Body of pancreas (tissue), 4 donors: Measurements from ENCODE around the gene PHETA2.

Experiments used
- POLR2A ChIP-seq, 3 donors: fragments of 450-650 bp; IDR thresholded peaks; one replicate each; pipeline ENCODE4 v1.6.1; 2016; ENCODE audit warnings: antibody characterized with exemption in 3 of 3, mild to moderate bottlenecking in 2 of 3
- TF ChIP-seq, protein P1 (sequence below), 7 experiments: fragments of 450-650 bp in 4 of 7; fragments of 200-600 bp in 3 of 7; sonication (generic) in 3 of 7; IDR thresholded peaks; one replicate each; pipeline ENCODE4 v1.5.1; 2016 to 2019; ENCODE audit warnings: antibody characterized with exemption in 7 of 7

DNA sequence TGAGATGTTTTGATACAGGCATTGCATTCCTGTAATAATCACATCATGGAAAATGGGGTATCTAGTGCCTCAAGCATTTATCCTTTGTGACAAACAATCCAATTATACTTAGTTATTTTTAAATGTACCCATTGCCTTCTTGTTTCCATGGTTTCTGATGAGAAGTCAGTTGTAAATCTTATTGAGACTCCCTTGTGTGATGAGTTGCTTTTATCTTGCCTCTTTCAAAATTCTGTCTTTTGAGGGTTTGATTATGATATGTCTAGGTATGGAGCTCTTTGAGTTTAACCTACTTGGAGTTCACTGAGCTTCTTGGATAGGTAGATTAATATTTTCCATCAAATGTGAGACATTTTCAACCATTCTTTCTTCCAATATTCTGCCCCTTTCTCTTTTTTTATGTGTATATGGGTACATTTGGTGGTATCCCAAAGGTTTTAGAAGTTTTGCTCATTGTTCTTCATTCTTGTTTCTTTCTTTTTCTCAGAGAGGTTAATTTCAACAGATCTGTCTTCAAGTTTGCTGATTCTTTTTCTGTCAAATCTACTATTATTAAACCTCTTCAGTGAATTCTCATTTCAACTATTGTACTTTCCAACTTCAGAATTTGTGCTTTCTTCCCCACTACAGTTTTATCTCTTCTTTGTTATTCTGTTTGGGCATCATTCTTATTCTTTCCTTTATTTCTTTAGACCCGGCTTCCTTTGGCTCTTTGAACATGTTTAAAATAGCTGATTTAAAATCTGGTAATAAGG is 17.1 kb upstream of the PHETA2 start:
- TF ChIP-seq, protein P1, sequence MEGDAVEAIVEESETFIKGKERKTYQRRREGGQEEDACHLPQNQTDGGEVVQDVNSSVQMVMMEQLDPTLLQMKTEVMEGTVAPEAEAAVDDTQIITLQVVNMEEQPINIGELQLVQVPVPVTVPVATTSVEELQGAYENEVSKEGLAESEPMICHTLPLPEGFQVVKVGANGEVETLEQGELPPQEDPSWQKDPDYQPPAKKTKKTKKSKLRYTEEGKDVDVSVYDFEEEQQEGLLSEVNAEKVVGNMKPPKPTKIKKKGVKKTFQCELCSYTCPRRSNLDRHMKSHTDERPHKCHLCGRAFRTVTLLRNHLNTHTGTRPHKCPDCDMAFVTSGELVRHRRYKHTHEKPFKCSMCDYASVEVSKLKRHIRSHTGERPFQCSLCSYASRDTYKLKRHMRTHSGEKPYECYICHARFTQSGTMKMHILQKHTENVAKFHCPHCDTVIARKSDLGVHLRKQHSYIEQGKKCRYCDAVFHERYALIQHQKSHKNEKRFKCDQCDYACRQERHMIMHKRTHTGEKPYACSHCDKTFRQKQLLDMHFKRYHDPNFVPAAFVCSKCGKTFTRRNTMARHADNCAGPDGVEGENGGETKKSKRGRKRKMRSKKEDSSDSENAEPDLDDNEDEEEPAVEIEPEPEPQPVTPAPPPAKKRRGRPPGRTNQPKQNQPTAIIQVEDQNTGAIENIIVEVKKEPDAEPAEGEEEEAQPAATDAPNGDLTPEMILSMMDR (IDR thresholded peaks at IDR 0.05) = no peak
- TF ChIP-seq POLR2A (IDR thresholded peaks at IDR 0.05) = no peak
